ENCODE data around the gene ZNF574. TPM values are rescaled to one million over a fixed set of nuclear protein-coding genes. Genes with fewer than 3 reads are reported as not detected.

The ZNF574 gene
- polyA plus RNA-seq, 3 donors = 3.3 to 9.6 (median 4.9) TPM

GRCh38 chr19:42102877-42103276 lies 26.9 kb downstream of the ZNF574 start:
- no peak overlapping the region for H3K4me2 ChIP-seq (replicated peaks; ENCODE audit: extremely low read depth, low read length, poor library complexity, severe bottlenecking)
- peaks cover 64 to 96% of the 10 kb centered on the region in 2 donors for H3K36me3 ChIP-seq (replicated peaks in 1 of 2; ENCODE audit: control insufficient read depth in 1 of 2, insufficient read depth in 2 of 2, low read length in 2 of 2)
- no peaks in the 10 kb centered on the region for H3K27me3 ChIP-seq (ENCODE audit: control insufficient read depth in 2 of 2, insufficient read depth in 2 of 2, low read length in 2 of 2)
- Mint-ChIP-seq H3K27me3 (ENCODE audit: low read depth in 3 of 3) (peaks cover 0 to 2% (median 0%) of the 10 kb centered on the region in 3 donors), H3K9me3 (no peaks in the 10 kb centered on the region), H3K4me1 (peaks cover 4% of the 10 kb centered on the region), H3K27ac (peak overlapping the region in 5 of 7 donors; percentile 3 to 77 (median 50)), H3K36me3 (peaks cover 76 to 91% of the 10 kb centered on the region in 2 donors), H3K4me3 (no peak overlapping the region)
- TF ChIP-seq CTCF (IDR thresholded peaks at IDR 0.05) = no peak
- no peak overlapping the region for H3K4me3 ChIP-seq (replicated peaks in 1 of 3; ENCODE audit: low read depth in 2 of 3, low read length in 3 of 3)
- H3K4me1 ChIP-seq (ENCODE audit: control insufficient read depth in 1 of 2, insufficient read depth in 2 of 2, low read length in 2 of 2) = no peaks in the 10 kb centered on the region
- H3K79me2 ChIP-seq (ENCODE audit: insufficient read depth, low read length) = peaks cover 14% of the 10 kb centered on the region
- H4K20me1 ChIP-seq (ENCODE audit: insufficient read depth, low read length) = peaks cover 99% of the 10 kb centered on the region
- H3K27ac ChIP-seq (ENCODE audit: low read depth in 1 of 2, low read length in 2 of 2) = no peak overlapping the region
- H2AFZ ChIP-seq (ENCODE audit: insufficient read depth, low read depth, low read length, poor library complexity, severe bottlenecking) = no peak overlapping the region
- intact Hi-C loops (cut with micrococcal nuclease) = loop anchor here in 1 of 2 donors (10.0 kb wide), 2 partner anchors 132 to 192 kb away; no protein-coding TSS in a partner anchor
- no peak overlapping the region for H3K9ac ChIP-seq (ENCODE audit: insufficient read depth, low read length, poor library complexity, severe bottlenecking)
- 100% methylated on average over 2 of the region's 2 CpGs for WGBS (ENCODE audit: insufficient coverage)
- no peak for DNase-seq
- H3K9me3 ChIP-seq (replicated peaks in 1 of 2; ENCODE audit: control insufficient read depth in 1 of 2, insufficient read depth in 1 of 2, low read length in 2 of 2) = no peaks in the 10 kb centered on the region

- peaks cover 58 to 94% of the 10 kb centered on the region in 2 donors for H3K36me3 ChIP-seq (replicated peaks in 1 of 2; ENCODE audit: control insufficient read depth in 1 of 2, insufficient read depth in 2 of 2, low read length in 2 of 2)
- TF ChIP-seq CTCF (IDR thresholded peaks at IDR 0.05) = no peak
- Mint-ChIP-seq H3K27me3 (ENCODE audit: low read depth in 3 of 3) (no peaks in the 10 kb centered on the region), H3K4me3 (no peak overlapping the region), H3K9me3 (no peaks in the 10 kb centered on the region), H3K36me3 (peaks cover 67 to 90% of the 10 kb centered on the region in 2 donors), H3K27ac (peak overlapping the region in 1 of 7 donors; percentile 59), H3K4me1 (peaks cover 16% of the 10 kb centered on the region)
- H3K79me2 ChIP-seq (ENCODE audit: insufficient read depth, low read length) = peaks cover 19% of the 10 kb centered on the region
- intact Hi-C loops (cut with micrococcal nuclease) = loop anchor here (5.0 to 10.0 kb wide), 6 partner anchors 77 to 222 kb away; partner anchors contain the start of genes GSK3A (in 1 of the 2) and MEGF8 (in 1 of the 2)
- H3K9ac ChIP-seq (ENCODE audit: insufficient read depth, low read length, poor library complexity, severe bottlenecking) = no peak overlapping the region
- DNase-seq = no peak
- peaks cover 0 to 13% of the 10 kb centered on the region in 2 donors for H3K4me1 ChIP-seq (ENCODE audit: control insufficient read depth in 1 of 2, insufficient read depth in 2 of 2, low read length in 2 of 2)
- H2AFZ ChIP-seq (ENCODE audit: insufficient read depth, low read depth, low read length, poor library complexity, severe bottlenecking) = no peak overlapping the region
- no peak overlapping the region for H3K27ac ChIP-seq (ENCODE audit: low read depth in 1 of 2, low read length in 2 of 2)
- H3K27me3 ChIP-seq (ENCODE audit: control insufficient read depth in 2 of 2, insufficient read depth in 2 of 2, low read length in 2 of 2) = no peaks in the 10 kb centered on the region
- H3K4me3 ChIP-seq (replicated peaks in 1 of 3; ENCODE audit: low read depth in 2 of 3, low read length in 3 of 3) = no peak overlapping the region
- peaks cover 99% of the 10 kb centered on the region for H4K20me1 ChIP-seq (ENCODE audit: insufficient read depth, low read length)
- no peak overlapping the region for H3K4me2 ChIP-seq (replicated peaks; ENCODE audit: extremely low read depth, low read length, poor library complexity, severe bottlenecking)
- WGBS (ENCODE audit: insufficient coverage) = no CpG with 5 or more reads among the region's 2 CpGs
- H3K9me3 ChIP-seq (replicated peaks in 1 of 2; ENCODE audit: control insufficient read depth in 1 of 2, insufficient read depth in 1 of 2, low read length in 2 of 2) = no peaks in the 10 kb centered on the region
Observed at GRCh38 chr19:42105368-42105767, 29.4 kb downstream of the ZNF574 start.

All from CD14-positive monocyte (primary cell).